ENCODE measurements around the gene C12orf76.

- TF ChIP-seq CTCF (IDR thresholded peaks at IDR 0.05 in 2 of 3, conservative IDR thresholded peaks at IDR 0.05 in 1 of 3; ENCODE audit: borderline replicate concordance in 1 of 3, insufficient read depth in 1 of 3, low read depth in 2 of 3, low read length in 2 of 3), result no peak
- no peak for TF ChIP-seq POLR2AphosphoS5 (IDR thresholded peaks at IDR 0.05; ENCODE audit: low read depth, low read length)
- TF ChIP-seq TCF7L2 (IDR thresholded peaks at IDR 0.05; ENCODE audit: borderline replicate concordance, extremely low read depth, insufficient read depth, insufficient read length), result no peak
- TF ChIP-seq POLR2A (IDR thresholded peaks at IDR 0.05; ENCODE audit: borderline replicate concordance, extremely low read depth, insufficient read depth, insufficient read length), result no peak
Measured at GRCh38 chr12:109993091-109993490, 55.2 kb downstream of the C12orf76 start.
